ENCODE measurements around the gene SLC22A17.

The SLC22A17 gene

DNA sequence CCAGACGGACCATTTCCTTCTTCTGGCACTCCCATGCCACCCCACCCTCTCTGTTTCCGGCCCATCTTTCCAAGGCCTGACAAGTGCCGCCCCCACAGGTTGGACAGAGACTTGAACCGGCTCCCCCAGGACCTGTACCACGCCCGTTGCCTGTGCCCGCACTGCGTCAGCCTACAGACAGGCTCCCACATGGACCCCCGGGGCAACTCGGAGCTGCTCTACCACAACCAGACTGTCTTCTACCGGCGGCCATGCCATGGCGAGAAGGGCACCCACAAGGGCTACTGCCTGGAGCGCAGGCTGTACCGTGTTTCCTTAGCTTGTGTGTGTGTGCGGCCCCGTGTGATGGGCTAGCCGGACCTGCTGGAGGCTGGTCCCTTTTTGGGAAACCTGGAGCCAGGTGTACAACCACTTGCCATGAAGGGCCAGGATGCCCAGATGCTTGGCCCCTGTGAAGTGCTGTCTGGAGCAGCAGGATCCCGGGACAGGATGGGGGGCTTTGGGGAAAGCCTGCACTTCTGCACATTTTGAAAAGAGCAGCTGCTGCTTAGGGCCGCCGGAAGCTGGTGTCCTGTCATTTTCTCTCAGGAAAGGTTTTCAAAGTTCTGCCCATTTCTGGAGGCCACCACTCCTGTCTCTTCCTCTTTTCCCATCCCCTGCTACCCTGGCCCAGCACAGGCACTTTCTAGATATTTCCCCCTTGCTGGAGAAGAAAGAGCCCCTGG, 23.0 kb upstream of the SLC22A17 start:
- Histone ChIP-seq H3K4me1 (ENCODE audit: control insufficient read depth in 2 of 2, insufficient read depth in 2 of 2, low read length in 2 of 2) (peaks cover 0 to 4% of the 10 kb centered on the region in 2 donors), H3K9me3 (ENCODE audit: control insufficient read depth in 2 of 2, low read length in 2 of 2) (no peaks in the 10 kb centered on the region), H3K9ac (ENCODE audit: low read depth in 1 of 2, low read length in 2 of 2) (no peak overlapping the region), H3K36me3 (ENCODE audit: control insufficient read depth in 2 of 2, insufficient read depth in 2 of 2, low read length in 2 of 2) (no peaks in the 10 kb centered on the region), H3K27ac (ENCODE audit: low read depth in 2 of 2, low read length in 2 of 2) (no peak overlapping the region), H3K4me3 (ENCODE audit: low read length in 2 of 2) (no peak overlapping the region), H3K27me3 (ENCODE audit: control insufficient read depth in 2 of 2, insufficient read depth in 2 of 2, low read length in 2 of 2) (peaks cover 0 to 3% of the 10 kb centered on the region in 2 donors)

DNA sequence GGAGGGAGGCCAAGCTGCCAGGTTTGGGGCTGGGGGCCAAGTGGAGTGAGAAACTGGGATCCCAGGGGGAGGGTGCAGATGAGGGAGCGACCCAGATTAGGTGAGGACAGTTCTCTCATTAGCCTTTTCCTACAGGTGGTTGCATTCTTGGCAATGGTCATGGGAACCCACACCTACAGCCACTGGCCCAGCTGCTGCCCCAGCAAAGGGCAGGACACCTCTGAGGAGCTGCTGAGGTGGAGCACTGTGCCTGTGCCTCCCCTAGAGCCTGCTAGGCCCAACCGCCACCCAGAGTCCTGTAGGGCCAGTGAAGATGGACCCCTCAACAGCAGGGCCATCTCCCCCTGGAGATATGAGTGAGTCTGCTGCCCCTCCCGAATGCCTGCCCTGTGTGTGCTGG, 20.4 kb upstream of the SLC22A17 start:
- no peak overlapping the region for H3K4me3 ChIP-seq (ENCODE audit: low read length in 2 of 2)
- H3K9me3 ChIP-seq (ENCODE audit: control insufficient read depth in 2 of 2, low read length in 2 of 2) = no peaks in the 10 kb centered on the region
- no peaks in the 10 kb centered on the region for H3K4me1 ChIP-seq (ENCODE audit: control insufficient read depth in 2 of 2, insufficient read depth in 2 of 2, low read length in 2 of 2)
- peaks cover 0 to 4% of the 10 kb centered on the region in 2 donors for H3K27me3 ChIP-seq (ENCODE audit: control insufficient read depth in 2 of 2, insufficient read depth in 2 of 2, low read length in 2 of 2)
- H3K27ac ChIP-seq (ENCODE audit: low read depth in 2 of 2, low read length in 2 of 2) = no peak overlapping the region
- no peaks in the 10 kb centered on the region for H3K36me3 ChIP-seq (ENCODE audit: control insufficient read depth in 2 of 2, insufficient read depth in 2 of 2, low read length in 2 of 2)
- no peak overlapping the region for H3K9ac ChIP-seq (ENCODE audit: low read depth in 1 of 2, low read length in 2 of 2)

GRCh38 chr14:23372509-23372908, 19.8 kb upstream of the SLC22A17 start, which contains the start of gene IL25:
TSS of gene IL25 (plus strand) at chr14:23372809.
- no peak within 1 kb of the TSS for H3K4me3 ChIP-seq (ENCODE audit: low read length in 2 of 2)
- H3K36me3 ChIP-seq (ENCODE audit: control insufficient read depth in 2 of 2, insufficient read depth in 2 of 2, low read length in 2 of 2) = no peaks in the 10 kb centered on the region
- no peak within 1 kb of the TSS for H3K9ac ChIP-seq (ENCODE audit: low read depth in 1 of 2, low read length in 2 of 2)
- H3K4me1 ChIP-seq (ENCODE audit: control insufficient read depth in 2 of 2, insufficient read depth in 2 of 2, low read length in 2 of 2) = no peaks in the 10 kb centered on the region
- no peak within 1 kb of the TSS for H3K27ac ChIP-seq (ENCODE audit: low read depth in 2 of 2, low read length in 2 of 2)
- H3K27me3 ChIP-seq (ENCODE audit: control insufficient read depth in 2 of 2, insufficient read depth in 2 of 2, low read length in 2 of 2) = peaks cover 0 to 6% of the 10 kb centered on the region in 2 donors
- H3K9me3 ChIP-seq (ENCODE audit: control insufficient read depth in 2 of 2, low read length in 2 of 2) = no peaks in the 10 kb centered on the region

- H3K4me1 ChIP-seq (ENCODE audit: control insufficient read depth in 2 of 2, insufficient read depth in 2 of 2, low read length in 2 of 2) = no peaks in the 10 kb centered on the region
- peaks cover under 1 to 7% of the 10 kb centered on the region in 2 donors for H3K27me3 ChIP-seq (ENCODE audit: control insufficient read depth in 2 of 2, insufficient read depth in 2 of 2, low read length in 2 of 2)
- H3K9me3 ChIP-seq (ENCODE audit: control insufficient read depth in 2 of 2, low read length in 2 of 2) = no peaks in the 10 kb centered on the region
- no peak overlapping the region for H3K9ac ChIP-seq (ENCODE audit: low read depth in 1 of 2, low read length in 2 of 2)
- H3K36me3 ChIP-seq (ENCODE audit: control insufficient read depth in 2 of 2, insufficient read depth in 2 of 2, low read length in 2 of 2) = no peaks in the 10 kb centered on the region
- no peak overlapping the region for H3K27ac ChIP-seq (ENCODE audit: low read depth in 2 of 2, low read length in 2 of 2)
- no peak overlapping the region for H3K4me3 ChIP-seq (ENCODE audit: low read length in 2 of 2)
Observed at GRCh38 chr14:23371865-23372264, 19.2 kb upstream of the SLC22A17 start.

DNA sequence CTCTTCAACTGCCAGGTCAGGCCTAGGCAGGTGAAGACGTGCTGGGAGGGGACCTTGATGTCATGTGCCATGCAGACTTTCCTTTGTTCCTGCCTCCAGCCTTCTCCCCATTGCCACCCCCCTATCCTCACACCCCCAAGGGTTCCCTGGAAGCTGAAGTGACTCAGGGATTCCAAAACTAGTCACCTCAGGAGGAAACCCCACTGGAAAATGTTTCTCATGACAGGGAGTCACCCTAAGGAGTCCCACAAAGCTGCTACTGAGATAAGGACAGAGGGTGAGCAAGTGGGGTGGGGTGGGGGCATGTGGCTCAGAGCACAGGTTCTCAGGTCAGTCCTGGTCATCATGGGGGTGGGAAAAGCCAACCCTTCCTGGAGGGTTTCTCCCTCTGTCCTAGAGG, 17.5 kb upstream of the SLC22A17 start:
- Histone ChIP-seq H3K9ac (ENCODE audit: low read depth in 1 of 2, low read length in 2 of 2) (no peak overlapping the region), H3K27me3 (ENCODE audit: control insufficient read depth in 2 of 2, insufficient read depth in 2 of 2, low read length in 2 of 2) (peaks cover 2 to 9% of the 10 kb centered on the region in 2 donors), H3K36me3 (ENCODE audit: control insufficient read depth in 2 of 2, insufficient read depth in 2 of 2, low read length in 2 of 2) (no peaks in the 10 kb centered on the region), H3K27ac (ENCODE audit: low read depth in 2 of 2, low read length in 2 of 2) (no peak overlapping the region), H3K4me3 (ENCODE audit: low read length in 2 of 2) (no peak overlapping the region), H3K9me3 (ENCODE audit: control insufficient read depth in 2 of 2, low read length in 2 of 2) (no peaks in the 10 kb centered on the region), H3K4me1 (ENCODE audit: control insufficient read depth in 2 of 2, insufficient read depth in 2 of 2, low read length in 2 of 2) (no peaks in the 10 kb centered on the region)

- H3K4me1 ChIP-seq (ENCODE audit: control insufficient read depth in 2 of 2, insufficient read depth in 2 of 2, low read length in 2 of 2) = no peaks in the 10 kb centered on the region
- H3K9me3 ChIP-seq (ENCODE audit: control insufficient read depth in 2 of 2, low read length in 2 of 2) = no peaks in the 10 kb centered on the region
- H3K4me3 ChIP-seq (ENCODE audit: low read length in 2 of 2) = no peak overlapping the region
- H3K27me3 ChIP-seq (ENCODE audit: control insufficient read depth in 2 of 2, insufficient read depth in 2 of 2, low read length in 2 of 2) = peaks cover 8 to 24% of the 10 kb centered on the region in 2 donors
- no peaks in the 10 kb centered on the region for H3K36me3 ChIP-seq (ENCODE audit: control insufficient read depth in 2 of 2, insufficient read depth in 2 of 2, low read length in 2 of 2)
- peak overlapping the region; percentile 21 to 85 for H3K27ac ChIP-seq (ENCODE audit: low read depth in 2 of 2, low read length in 2 of 2)
- H3K9ac ChIP-seq (ENCODE audit: low read depth in 1 of 2, low read length in 2 of 2) = peak overlapping the region in 1 of 2 donors; percentile 26
Observed at GRCh38 chr14:23366426-23366921, 13.8 kb upstream of the SLC22A17 start.

GRCh38 chr14:23365732-23366425, 13.2 kb upstream of the SLC22A17 start:
- H3K27ac ChIP-seq (ENCODE audit: low read depth in 2 of 2, low read length in 2 of 2) = peak overlapping the region; percentile 66 to 85
- H3K9me3 ChIP-seq (ENCODE audit: control insufficient read depth in 2 of 2, low read length in 2 of 2) = no peaks in the 10 kb centered on the region
- H3K27me3 ChIP-seq (ENCODE audit: control insufficient read depth in 2 of 2, insufficient read depth in 2 of 2, low read length in 2 of 2) = peaks cover 8 to 24% of the 10 kb centered on the region in 2 donors
- H3K9ac ChIP-seq (ENCODE audit: low read depth in 1 of 2, low read length in 2 of 2) = peak overlapping the region in 1 of 2 donors; percentile 62
- no peaks in the 10 kb centered on the region for H3K4me1 ChIP-seq (ENCODE audit: control insufficient read depth in 2 of 2, insufficient read depth in 2 of 2, low read length in 2 of 2)
- H3K36me3 ChIP-seq (ENCODE audit: control insufficient read depth in 2 of 2, insufficient read depth in 2 of 2, low read length in 2 of 2) = no peaks in the 10 kb centered on the region
- peak overlapping the region; percentile 31 to 52 for H3K4me3 ChIP-seq (ENCODE audit: low read length in 2 of 2)

- Histone ChIP-seq H3K27ac (ENCODE audit: low read depth in 2 of 2, low read length in 2 of 2) (peak within 1 kb of the TSS; percentile 66 to 85), H3K9me3 (ENCODE audit: control insufficient read depth in 2 of 2, low read length in 2 of 2) (no peaks in the 10 kb centered on the region), H3K36me3 (ENCODE audit: control insufficient read depth in 2 of 2, insufficient read depth in 2 of 2, low read length in 2 of 2) (no peaks in the 10 kb centered on the region), H3K4me1 (ENCODE audit: control insufficient read depth in 2 of 2, insufficient read depth in 2 of 2, low read length in 2 of 2) (no peaks in the 10 kb centered on the region), H3K27me3 (ENCODE audit: control insufficient read depth in 2 of 2, insufficient read depth in 2 of 2, low read length in 2 of 2) (peaks cover 8 to 24% of the 10 kb centered on the region in 2 donors), H3K4me3 (ENCODE audit: low read length in 2 of 2) (peak within 1 kb of the TSS; percentile 52 to 63), H3K9ac (ENCODE audit: low read depth in 1 of 2, low read length in 2 of 2) (peak within 1 kb of the TSS; percentile 41 to 62)
Observed at GRCh38 chr14:23365036-23365731, 12.5 kb upstream of the SLC22A17 start, which contains the start of gene EFS. TSS of gene EFS (minus strand) at chr14:23365172. CDS start at chr14:23365025, 147 bp downstream.

- Histone ChIP-seq H3K36me3 (ENCODE audit: control insufficient read depth in 2 of 2, insufficient read depth in 2 of 2, low read length in 2 of 2) (no peaks in the 10 kb centered on the region), H3K4me1 (ENCODE audit: control insufficient read depth in 2 of 2, insufficient read depth in 2 of 2, low read length in 2 of 2) (no peaks in the 10 kb centered on the region), H3K27me3 (ENCODE audit: control insufficient read depth in 2 of 2, insufficient read depth in 2 of 2, low read length in 2 of 2) (peaks cover 8 to 24% of the 10 kb centered on the region in 2 donors), H3K9ac (ENCODE audit: low read depth in 1 of 2, low read length in 2 of 2) (peak overlapping the region; percentile 41 to 58), H3K9me3 (ENCODE audit: control insufficient read depth in 2 of 2, low read length in 2 of 2) (no peaks in the 10 kb centered on the region), H3K4me3 (ENCODE audit: low read length in 2 of 2) (peak overlapping the region; percentile 48 to 63), H3K27ac (ENCODE audit: low read depth in 2 of 2, low read length in 2 of 2) (peak overlapping the region; percentile 66 to 85)
Observed at GRCh38 chr14:23364164-23365035, 11.7 kb upstream of the SLC22A17 start.

Data from mucosa of rectum (tissue), 2 donors.